GM12891 (cell line): Measurements from ENCODE around the gene TRDN.

Experiments
- PAX5 ChIP-seq: IDR thresholded peaks from 2 replicates; pipeline ENCODE4 v1.6.1; 2011; ENCODE audit warnings: low read length, moderate library complexity, mild to moderate bottlenecking; ENCODE audit not compliant: insufficient read depth, severe bottlenecking
- POLR2A ChIP-seq: IDR thresholded peaks from 2 replicates; pipeline ENCODE4 v1.6.1; 2011; ENCODE audit warnings: low read depth, low read length, control low read depth
- POLR2AphosphoS5 ChIP-seq: IDR thresholded peaks from 2 replicates; pipeline ENCODE4 v1.6.1; 2011; ENCODE audit warnings: low read depth, low read length, control low read depth
- POU2F2 ChIP-seq: IDR thresholded peaks from 2 replicates; pipeline ENCODE4 v1.6.1; 2011; ENCODE audit warnings: low read depth, mild to moderate bottlenecking, control low read depth, low read length, moderate library complexity
- SPI1 ChIP-seq: IDR thresholded peaks from 2 replicates; pipeline ENCODE4 v1.6.1; 2011; ENCODE audit warnings: low read depth, low read length, control low read depth
- TAF1 ChIP-seq: IDR thresholded peaks from 2 replicates; pipeline ENCODE4 v1.6.1; 2011; ENCODE audit warnings: low read depth, low read length, control low read depth

GRCh38 chr6:123447315-123447937 is 189.3 kb downstream of the TRDN start:
- TF ChIP-seq POLR2A (no peak), POLR2AphosphoS5 (no peak), TAF1 (no peak), SPI1 (no peak), POU2F2 (no peak), PAX5 (no peak)
